NB4 (cell line): ENCODE data around the gene NOBOX.

Experiments used
- MYC ChIP-seq: IDR thresholded peaks from 2 replicates; pipeline ENCODE4 v1.6.1; 2011; ENCODE audit warnings: low read depth, low read length
- POLR2A ChIP-seq: IDR thresholded peaks from 2 replicates; pipeline ENCODE4 v1.6.1; 2011; ENCODE audit warnings: mild to moderate bottlenecking; ENCODE audit not compliant: insufficient read length; ENCODE audit errors: extremely low read depth
- TF ChIP-seq, protein P1 (sequence below): IDR thresholded peaks from one replicate; pipeline ENCODE4 v1.5.1; 2012; ENCODE audit warnings: low read depth, low read length
- TF ChIP-seq, protein P2 (sequence below): IDR thresholded peaks from 2 replicates; pipeline ENCODE4 v1.6.1; 2011; ENCODE audit warnings: low read depth, low read length

DNA sequence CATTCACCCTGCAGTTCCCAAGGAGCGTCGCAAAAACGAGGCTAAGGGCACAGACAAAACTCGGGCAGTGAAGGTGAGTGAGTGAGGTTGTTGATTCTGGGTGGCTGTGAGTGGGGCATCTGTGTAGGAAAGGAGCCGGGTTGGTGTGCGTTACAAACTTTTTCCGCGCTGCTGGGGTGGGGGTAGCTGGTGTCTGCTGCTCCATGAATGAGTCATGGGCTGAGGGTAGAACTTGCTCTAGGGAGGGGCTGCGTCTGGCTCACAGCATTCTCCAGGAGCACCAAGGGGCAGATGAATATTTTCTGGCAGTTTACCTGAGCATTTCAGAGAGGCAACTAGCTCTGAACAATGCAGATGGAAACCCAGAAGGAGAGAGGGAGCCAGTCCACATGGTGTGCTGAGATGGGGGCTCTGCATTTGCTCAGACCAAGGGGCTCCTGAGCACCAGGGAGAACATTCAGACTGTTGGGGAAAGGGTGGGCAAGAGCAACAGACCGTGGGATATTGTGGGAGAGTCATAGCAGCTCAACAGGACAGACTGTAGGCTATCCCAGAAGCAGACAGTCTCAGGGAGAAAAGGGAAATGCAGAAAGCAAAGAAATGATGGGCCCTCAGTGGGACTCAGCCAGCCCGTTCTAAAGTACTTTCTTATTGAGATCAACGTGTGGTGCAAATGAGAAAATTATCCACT lies 18.8 kb downstream of the NOBOX start:
- TF ChIP-seq, protein P1, sequence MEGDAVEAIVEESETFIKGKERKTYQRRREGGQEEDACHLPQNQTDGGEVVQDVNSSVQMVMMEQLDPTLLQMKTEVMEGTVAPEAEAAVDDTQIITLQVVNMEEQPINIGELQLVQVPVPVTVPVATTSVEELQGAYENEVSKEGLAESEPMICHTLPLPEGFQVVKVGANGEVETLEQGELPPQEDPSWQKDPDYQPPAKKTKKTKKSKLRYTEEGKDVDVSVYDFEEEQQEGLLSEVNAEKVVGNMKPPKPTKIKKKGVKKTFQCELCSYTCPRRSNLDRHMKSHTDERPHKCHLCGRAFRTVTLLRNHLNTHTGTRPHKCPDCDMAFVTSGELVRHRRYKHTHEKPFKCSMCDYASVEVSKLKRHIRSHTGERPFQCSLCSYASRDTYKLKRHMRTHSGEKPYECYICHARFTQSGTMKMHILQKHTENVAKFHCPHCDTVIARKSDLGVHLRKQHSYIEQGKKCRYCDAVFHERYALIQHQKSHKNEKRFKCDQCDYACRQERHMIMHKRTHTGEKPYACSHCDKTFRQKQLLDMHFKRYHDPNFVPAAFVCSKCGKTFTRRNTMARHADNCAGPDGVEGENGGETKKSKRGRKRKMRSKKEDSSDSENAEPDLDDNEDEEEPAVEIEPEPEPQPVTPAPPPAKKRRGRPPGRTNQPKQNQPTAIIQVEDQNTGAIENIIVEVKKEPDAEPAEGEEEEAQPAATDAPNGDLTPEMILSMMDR, result no peak
- TF ChIP-seq POLR2A (no peak), MYC (no peak)
- TF ChIP-seq, protein P2, sequence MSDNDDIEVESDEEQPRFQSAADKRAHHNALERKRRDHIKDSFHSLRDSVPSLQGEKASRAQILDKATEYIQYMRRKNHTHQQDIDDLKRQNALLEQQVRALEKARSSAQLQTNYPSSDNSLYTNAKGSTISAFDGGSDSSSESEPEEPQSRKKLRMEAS, result no peak
